Endothelial cell of umbilical vein (primary cell): ENCODE data around the gene PRKACG. TPM values are rescaled to one million over a fixed set of nuclear protein-coding genes. Genes with fewer than 3 reads are reported as not detected.

ENCODE experiments used
- BruUV-seq: library from RNA; stranded (reverse); fragments of 400-500 nt; replicated peaks from 2 replicates; lab custom pipeline; 2021; lab: Mats Ljungman, UMichigan
- CTCF ChIA-PET: fragments of 300-600, 350-600 bp; sonication (Branson Sonifier 250); formaldehyde crosslinking; loops from one replicate; lab custom pipeline; 2021; ENCODE audit warnings: antibody characterized with exemption, inconsistent platforms; lab: Charles Lee
- POLR2A ChIA-PET: fragments of 300-600, 350-600 bp; sonication (Branson Sonifier 250); formaldehyde crosslinking; loops from one replicate; lab custom pipeline; 2021; ENCODE audit warnings: antibody characterized with exemption, inconsistent platforms; lab: Charles Lee
- DNase-seq: peaks from one replicate; pipeline ENCODE4 v3.0.0-alpha.2; 2011; ENCODE audit warnings: low read depth, low spot score
- FAIRE-seq: peaks from 2 replicates; lab custom pipeline; 2011; peaks lifted over from hg19 to GRCh38; lab: Jason Lieb, UNC
- H2AFZ ChIP-seq: 2 replicates; pipeline ENCODE4 v1.6.0; 2012; ENCODE audit warnings: low read depth, low read length, control low read depth, inconsistent platforms
- H3K27ac ChIP-seq: 2 replicates; pipeline ENCODE4 v1.5.1; 2011; ENCODE audit warnings: low read depth, mild to moderate bottlenecking, control low read depth, low read length, moderate library complexity; ENCODE audit not compliant: insufficient read depth
- H3K27me3 ChIP-seq, 2 experiments: 2 replicates each; pipeline versions ENCODE4 v1.6.0 to v1.6.1; 2011; ENCODE audit warnings: low read length in 2 of 2, mixed read lengths in 1 of 2; ENCODE audit not compliant: control insufficient read depth in 2 of 2, insufficient read depth in 2 of 2
- H3K36me3 ChIP-seq, 2 experiments: 2 replicates in 1 of 2; 3 replicates in 1 of 2; pipeline ENCODE4 v1.5.1; 2011; ENCODE audit warnings: low read length in 2 of 2, mild to moderate bottlenecking in 1 of 2, moderate library complexity in 1 of 2; ENCODE audit not compliant: control insufficient read depth in 2 of 2, insufficient read depth in 2 of 2; ENCODE audit errors: extremely low read depth in 1 of 2
- H3K4me1 ChIP-seq: 3 replicates; pipeline ENCODE4 v1.5.1; 2011; ENCODE audit warnings: mild to moderate bottlenecking, low read length; ENCODE audit not compliant: control insufficient read depth, insufficient read depth; ENCODE audit errors: extremely low read depth
- H3K4me2 ChIP-seq: 2 replicates; pipeline ENCODE4 v1.6.1; 2011; ENCODE audit warnings: low read length, control low read depth, mixed read lengths; ENCODE audit not compliant: insufficient read depth
- H3K4me3 ChIP-seq, 3 experiments: fragments of 200-600 bp in 1 of 3; sonication (generic), shearing (Covaris generic) in 1 of 3; replicated peaks in 1 of 3; 2 replicates each; pipeline ENCODE4 v1.5.1; 2011 to 2016; ENCODE audit warnings: control low read depth in 3 of 3, low read length in 3 of 3, mild to moderate bottlenecking in 2 of 3, inconsistent platforms in 1 of 3, low read depth in 1 of 3, moderate library complexity in 1 of 3; ENCODE audit not compliant: insufficient read depth in 1 of 3
- H3K79me2 ChIP-seq: 2 replicates; pipeline ENCODE4 v1.6.0; 2012; ENCODE audit warnings: low read length, inconsistent platforms; ENCODE audit not compliant: control insufficient read depth, insufficient read depth
- H3K9ac ChIP-seq: replicated peaks from 2 replicates; pipeline ENCODE3; 2011; ENCODE audit warnings: low read length, control low read depth; ENCODE audit not compliant: insufficient read depth; ENCODE audit errors: extremely low read depth
- H3K9me1 ChIP-seq: replicated peaks from 3 replicates; pipeline ENCODE4 v1.6.0; 2011; ENCODE audit warnings: mild to moderate bottlenecking, low read length; ENCODE audit not compliant: control insufficient read depth, insufficient read depth; ENCODE audit errors: extremely low read depth
- H3K9me3 ChIP-seq: replicated peaks from 2 replicates; pipeline ENCODE4 v1.5.1; 2012; ENCODE audit warnings: low read length, inconsistent platforms; ENCODE audit not compliant: control insufficient read depth, insufficient read depth
- H4K20me1 ChIP-seq: replicated peaks from 2 replicates; pipeline ENCODE3; 2011; ENCODE audit warnings: mild to moderate bottlenecking, low read length; ENCODE audit not compliant: control insufficient read depth, insufficient read depth; ENCODE audit errors: extremely low read depth
- EZH2 ChIP-seq: IDR thresholded peaks from 2 replicates; pipeline ENCODE4 v1.6.1; 2012; ENCODE audit warnings: borderline replicate concordance, low read depth, mild to moderate bottlenecking, moderate library complexity, low read length, inconsistent platforms; ENCODE audit not compliant: severe bottlenecking
- FOS ChIP-seq: IDR thresholded peaks from 2 replicates; pipeline ENCODE4 v1.6.1; 2011; ENCODE audit warnings: mild to moderate bottlenecking, low read length, moderate library complexity, borderline replicate concordance; ENCODE audit not compliant: insufficient read depth
- GATA2 ChIP-seq: IDR thresholded peaks from 2 replicates; pipeline ENCODE4 v1.7.0; 2011; ENCODE audit warnings: low read depth, mild to moderate bottlenecking, moderate library complexity, mixed read lengths, low read length; ENCODE audit not compliant: insufficient read length, insufficient read depth
- JUN ChIP-seq: IDR thresholded peaks from 2 replicates; pipeline ENCODE4 v1.6.1; 2011; ENCODE audit warnings: borderline replicate concordance, low read depth; ENCODE audit not compliant: insufficient read length, insufficient read depth
- MYC ChIP-seq: IDR thresholded peaks from one replicate; pipeline ENCODE4 v1.6.1; 2011; ENCODE audit warnings: mild to moderate bottlenecking, low read depth, low read length
- POLR2A ChIP-seq: IDR thresholded peaks from 2 replicates; pipeline ENCODE4 v1.6.1; 2012; ENCODE audit warnings: low read depth, mild to moderate bottlenecking, control low read depth, low read length
- POLR2AphosphoS5 ChIP-seq: IDR thresholded peaks from 2 replicates; pipeline ENCODE4 v1.6.1; 2012; ENCODE audit warnings: low read depth, mild to moderate bottlenecking, control low read depth, low read length, moderate library complexity; ENCODE audit not compliant: insufficient read depth
- dilution Hi-C: fragments of 300-500 bp; cut with MboI; formaldehyde crosslinking; loops from one replicate; pipeline ENCODE4 v1.15.0; 2019; ENCODE audit warnings: low sequenced_read_pairs; ENCODE audit not compliant: extremely low pct_ligation_motif_present
- intact Hi-C: fragments of 100-400 bp; cut with micrococcal nuclease; formaldehyde crosslinking; loops from one replicate; pipeline ENCODE4 v1.10.0; 2022
- polyA plus RNA-seq, 4 experiments: library from polyadenylated mRNA; depleted of rRNA in 3 of 4; stranded (reverse) in 3 of 4; unstranded in 1 of 4; fragments of >200 nt; gene quantifications; 2 replicates each; pipeline versions ENCODE4 v1.2.1 to v1.2.3, GENCODE V29; 2011 to 2012; ENCODE audit warnings: missing spikeins in 1 of 4
- total RNA-seq: library from RNA; stranded (reverse); gene quantifications from 2 replicates; pipeline ENCODE4 v1.2.3, GENCODE V29; 2021
- TF ChIP-seq, protein P1 (sequence below): IDR thresholded peaks from 2 replicates; pipeline ENCODE4 v1.6.1; 2011; ENCODE audit not compliant: insufficient read depth, insufficient read length
- TF ChIP-seq, protein P2 (sequence below), 2 donors: IDR thresholded peaks; 1 replicate in 1 of 2; 2 replicates in 1 of 2; pipeline ENCODE4 v1.5.1; 2011; ENCODE audit warnings: low read length in 2 of 2, mild to moderate bottlenecking in 2 of 2, moderate library complexity in 2 of 2, control low read depth in 1 of 2, inconsistent platforms in 1 of 2, low read depth in 1 of 2; ENCODE audit not compliant: insufficient read depth in 1 of 2; ENCODE audit errors: extremely low read depth in 1 of 2

PRKACG gene
- total and polyA plus RNA-seq, 2 donors (not counting 3 experiments of a cell fraction or from before 2014, with no cell fraction given), result not detected

DNA sequence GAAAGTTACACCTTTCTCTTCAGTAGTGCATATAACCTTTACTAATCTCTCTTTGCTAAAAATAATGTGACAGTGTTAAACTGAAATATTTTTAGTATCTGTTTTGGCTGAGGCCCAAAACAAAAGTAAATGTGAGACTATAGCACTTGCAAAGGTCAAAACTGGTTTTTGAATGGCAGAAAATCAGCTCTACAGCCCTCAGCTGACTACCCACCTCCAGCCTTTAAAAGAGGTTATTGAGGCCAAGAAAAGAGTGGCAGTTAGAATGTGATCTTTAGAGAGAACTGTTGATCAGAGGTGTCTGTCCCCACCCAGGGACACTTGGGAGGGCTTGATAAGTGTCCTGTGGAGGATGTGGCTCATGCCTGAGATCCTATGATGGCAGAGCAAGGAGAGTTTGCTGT is 30.9 kb downstream of the PRKACG start:
- peaks cover 2 to 5% of the 10 kb centered on the region in 2 experiments for H3K27me3 ChIP-seq
- no peak for FAIRE-seq
- no peak for DNase-seq
- no TSS peak for BruUV-seq
- H3K4me2 ChIP-seq, result no peak overlapping the region
- ChIA-PET CTCF (no interaction called here), POLR2A (no interaction called here)
- no peaks in the 10 kb centered on the region for H3K9me1 ChIP-seq
- TF ChIP-seq POLR2A, result no peak
- H3K4me3 ChIP-seq, result no peak overlapping the region
- intact Hi-C loops (no loop called here), dilution Hi-C loops (no loop called here)
- H3K27ac ChIP-seq, result no peak overlapping the region
- no peaks in the 10 kb centered on the region for H3K4me1 ChIP-seq
- H4K20me1 ChIP-seq, result no peaks in the 10 kb centered on the region
- H3K79me2 ChIP-seq, result no peaks in the 10 kb centered on the region
- no peak overlapping the region for H3K9ac ChIP-seq
- no peak overlapping the region for H2AFZ ChIP-seq
- H3K36me3 ChIP-seq, result no peaks in the 10 kb centered on the region
- no peaks in the 10 kb centered on the region for H3K9me3 ChIP-seq

DNA sequence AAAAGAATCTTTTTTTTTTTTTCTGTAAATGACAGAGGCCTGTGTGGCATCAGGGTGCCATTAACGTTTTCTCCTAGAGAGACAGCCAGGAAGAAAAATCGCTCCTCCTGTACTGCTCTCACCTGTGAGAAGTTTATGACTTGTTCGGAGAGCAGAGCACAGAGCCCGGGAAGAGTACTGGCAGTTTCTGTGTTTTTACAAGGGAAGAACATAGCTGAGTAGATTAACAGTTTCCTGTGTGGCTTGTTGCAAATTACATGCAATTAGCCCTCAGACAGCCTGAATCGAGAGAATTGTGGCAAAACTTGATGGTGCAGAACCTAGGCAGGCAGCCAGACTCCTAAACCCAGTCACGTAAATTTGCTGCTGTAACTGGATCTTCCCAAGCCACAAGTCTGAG is 32.1 kb downstream of the PRKACG start:
- Histone ChIP-seq H3K4me2 (no peak overlapping the region), H3K27ac (no peak overlapping the region), H3K9ac (no peak overlapping the region), H3K27me3 (peaks cover 2 to 5% of the 10 kb centered on the region in 2 experiments), H3K4me3 (no peak overlapping the region), H3K79me2 (no peaks in the 10 kb centered on the region), H4K20me1 (no peaks in the 10 kb centered on the region), H3K36me3 (no peaks in the 10 kb centered on the region), H3K9me1 (no peaks in the 10 kb centered on the region), H3K4me1 (no peaks in the 10 kb centered on the region), H3K9me3 (no peaks in the 10 kb centered on the region), H2AFZ (no peak overlapping the region)
- FAIRE-seq (no peak), DNase-seq (no peak)
- intact Hi-C loops, result no loop called here
- CTCF ChIA-PET, result interaction anchor here (1.8 kb wide), 1 partner anchor 14 kb away, joined by 5 read pairs; no protein-coding TSS in a partner anchor
- no TSS peak for BruUV-seq
- POLR2A ChIA-PET, result no interaction called here
- dilution Hi-C loops, result no loop called here
- no peak for TF ChIP-seq EZH2
- TF ChIP-seq MYC, result no peak
- TF ChIP-seq, protein P1, sequence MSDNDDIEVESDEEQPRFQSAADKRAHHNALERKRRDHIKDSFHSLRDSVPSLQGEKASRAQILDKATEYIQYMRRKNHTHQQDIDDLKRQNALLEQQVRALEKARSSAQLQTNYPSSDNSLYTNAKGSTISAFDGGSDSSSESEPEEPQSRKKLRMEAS, result no peak
- TF ChIP-seq GATA2, result no peak
- TF ChIP-seq POLR2A, result no peak
- TF ChIP-seq JUN, result no peak
- TF ChIP-seq, protein P2, sequence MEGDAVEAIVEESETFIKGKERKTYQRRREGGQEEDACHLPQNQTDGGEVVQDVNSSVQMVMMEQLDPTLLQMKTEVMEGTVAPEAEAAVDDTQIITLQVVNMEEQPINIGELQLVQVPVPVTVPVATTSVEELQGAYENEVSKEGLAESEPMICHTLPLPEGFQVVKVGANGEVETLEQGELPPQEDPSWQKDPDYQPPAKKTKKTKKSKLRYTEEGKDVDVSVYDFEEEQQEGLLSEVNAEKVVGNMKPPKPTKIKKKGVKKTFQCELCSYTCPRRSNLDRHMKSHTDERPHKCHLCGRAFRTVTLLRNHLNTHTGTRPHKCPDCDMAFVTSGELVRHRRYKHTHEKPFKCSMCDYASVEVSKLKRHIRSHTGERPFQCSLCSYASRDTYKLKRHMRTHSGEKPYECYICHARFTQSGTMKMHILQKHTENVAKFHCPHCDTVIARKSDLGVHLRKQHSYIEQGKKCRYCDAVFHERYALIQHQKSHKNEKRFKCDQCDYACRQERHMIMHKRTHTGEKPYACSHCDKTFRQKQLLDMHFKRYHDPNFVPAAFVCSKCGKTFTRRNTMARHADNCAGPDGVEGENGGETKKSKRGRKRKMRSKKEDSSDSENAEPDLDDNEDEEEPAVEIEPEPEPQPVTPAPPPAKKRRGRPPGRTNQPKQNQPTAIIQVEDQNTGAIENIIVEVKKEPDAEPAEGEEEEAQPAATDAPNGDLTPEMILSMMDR (IDR thresholded peaks at IDR 0.05; ENCODE audit: extremely low read depth in 1 of 2, insufficient read depth in 1 of 2, low read depth in 1 of 2, low read length in 2 of 2), result no peak
- no peak for TF ChIP-seq FOS
- TF ChIP-seq POLR2AphosphoS5, result no peak
